ENCODE data around the gene ADCY3. TPM values are rescaled to one million over a fixed set of nuclear protein-coding genes. Genes with fewer than 3 reads are reported as not detected.

Gene ADCY3
- total and polyA plus RNA-seq, 10 of the 15 experiments (the other 5 are each of a cell fraction or from before 2014, with no cell fraction given) = 2.8 to 102 (median 50.4) TPM

- H3K4me1 ChIP-seq (ENCODE audit: control insufficient read depth, insufficient read depth, low read length) = no peaks in the 10 kb centered on the region
- ATAC-seq (no peak), DNase-seq (ENCODE audit: low read depth, low spot score) (no peak), FAIRE-seq (no peak)
- H4K20me1 ChIP-seq (ENCODE audit: control insufficient read depth, insufficient read depth) = no peaks in the 10 kb centered on the region
- ChIA-PET RAD21 (ENCODE audit: unreplicated experiment) (no interaction called here), SMC1A (ENCODE audit: uncharacterized antibody, unreplicated experiment) (no interaction called here), CTCF (interaction anchor here (0.6 to 1.0 kb wide), 3 partner anchors 21 to 396 kb away, joined by 3 read pairs; no protein-coding TSS in a partner anchor), POLR2A (no interaction called here)
- no peak overlapping the region for H2AFZ ChIP-seq (ENCODE audit: control insufficient read depth, low read depth, low read length)
- H3K27me3 ChIP-seq (replicated peaks in 1 of 2; ENCODE audit: control insufficient read depth in 2 of 2, insufficient read depth in 2 of 2, low read length in 1 of 2) = no peaks in the 10 kb centered on the region
- peaks cover 0 to 3% of the 10 kb centered on the region in 2 experiments; a peak in 1 of 4 replicates for H3K36me3 ChIP-seq (ENCODE audit: control insufficient read depth in 2 of 2, insufficient read depth in 2 of 2, low read length in 1 of 2)
- H3K4me3 ChIP-seq = no peak overlapping the region
- no peak overlapping the region for H3K9ac ChIP-seq (ENCODE audit: control insufficient read depth, insufficient read depth, low read length)
- no peak overlapping the region for H3K27ac ChIP-seq (ENCODE audit: control insufficient read depth, insufficient read depth)
- in situ Hi-C loops (cut with MboI) (no loop called here), intact Hi-C loops (cut with micrococcal nuclease; ENCODE audit: unreplicated experiment) (no loop called here)
- H3K4me2 ChIP-seq (ENCODE audit: control insufficient read depth, insufficient read depth) = no peak overlapping the region
- H3K9me3 ChIP-seq (replicated peaks; ENCODE audit: control insufficient read depth, insufficient read depth, low read length) = no peaks in the 10 kb centered on the region; the same call in 2 of the 3 replicates
- no TSS peak for BruUV-seq (replicated peaks)
- peaks cover 20% of the 10 kb centered on the region for H3K79me2 ChIP-seq (ENCODE audit: control insufficient read depth, insufficient read depth, low read length)
- TF ChIP-seq RAD51 (IDR thresholded peaks at IDR 0.05) (no peak), BCL3 (IDR thresholded peaks at IDR 0.05; ENCODE audit: borderline replicate concordance, insufficient read depth, low read depth, low read length, poor library complexity, severe bottlenecking) (no peak), PKNOX1 (IDR thresholded peaks at IDR 0.05) (no peak), BHLHE40 (IDR thresholded peaks at IDR 0.05; ENCODE audit: borderline replicate concordance in 1 of 2, low read depth in 2 of 2, low read length in 1 of 2) (no peak), BCLAF1 (IDR thresholded peaks at IDR 0.05) (no peak), NFXL1 (IDR thresholded peaks at IDR 0.05; ENCODE audit: borderline replicate concordance) (no peak), CTCF (IDR thresholded peaks at IDR 0.05 in 2 of 3, conservative IDR thresholded peaks at IDR 0.05 in 1 of 3; ENCODE audit: control insufficient read depth in 2 of 3, extremely low read depth in 1 of 3, insufficient read depth in 1 of 3, low read depth in 3 of 3, low read length in 3 of 3) (no peak), ZNF217 (IDR thresholded peaks at IDR 0.05) (no peak), SUPT20H (IDR thresholded peaks at IDR 0.05; ENCODE audit: borderline replicate concordance, control insufficient read depth, low read depth, low read length) (no peak), POLR2AphosphoS2 (IDR thresholded peaks at IDR 0.05; ENCODE audit: low read depth, low read length) (no peak), WRNIP1 (IDR thresholded peaks at IDR 0.05; ENCODE audit: borderline replicate concordance, low read depth, low read length) (no peak), MAX (IDR thresholded peaks at IDR 0.05; ENCODE audit: low read depth, low read length) (no peak)
These were observed 113.4 kb downstream of the ADCY3 start for GRCh38 chr2:24806661-24807036.
